Kidney (tissue), 14 donors: ENCODE data around the gene RHOT2. TPM values are rescaled to one million over a fixed set of nuclear protein-coding genes. Genes with fewer than 3 reads are reported as not detected.
A peak's percentile ranks its signal among the peaks of the same experiment; 100 is the strongest.

Source experiments
- DNase-seq, 5 donors: peaks; one replicate each; pipeline ENCODE4 v3.0.0-alpha.2; 2013 to 2020
- FAIRE-seq: peaks from 2 replicates; lab custom pipeline; 2012; peaks lifted over from hg19 to GRCh38; lab: Jason Lieb, UNC
- H3K27ac ChIP-seq, 2 donors: one replicate each; pipeline ENCODE4 v1.7.0; 2013; ENCODE audit warnings: low read depth in 2 of 2, low read length in 2 of 2, inconsistent platforms in 1 of 2
- H3K27me3 ChIP-seq: one replicate; pipeline ENCODE4 v1.7.1; 2013; ENCODE audit warnings: low read length, inconsistent platforms; ENCODE audit not compliant: control insufficient read depth, insufficient read depth
- H3K36me3 ChIP-seq, 3 donors: one replicate each; pipeline versions ENCODE4 v1.7.0 to v1.7.1; 2013; ENCODE audit warnings: low read length in 3 of 3, control low read depth in 1 of 3, inconsistent platforms in 1 of 3; ENCODE audit not compliant: insufficient read depth in 3 of 3, control insufficient read depth in 2 of 3
- H3K4me1 ChIP-seq, 3 donors: one replicate each; pipeline versions ENCODE4 v1.7.0 to v1.7.1; 2013; ENCODE audit warnings: low read length in 3 of 3, inconsistent platforms in 1 of 3, low read depth in 1 of 3; ENCODE audit not compliant: control insufficient read depth in 2 of 3, insufficient read depth in 2 of 3
- H3K4me3 ChIP-seq, 3 donors: one replicate each; pipeline versions ENCODE4 v1.7.0 to v1.8.1; 2013; ENCODE audit warnings: low read length in 3 of 3, control low read depth in 1 of 3, inconsistent platforms in 1 of 3
- H3K9ac ChIP-seq, 3 donors: one replicate each; pipeline versions ENCODE4 v1.7.0 to v1.7.1; 2013; ENCODE audit warnings: low read length in 3 of 3, control low read depth in 1 of 3, inconsistent platforms in 1 of 3
- H3K9me3 ChIP-seq, 3 donors: one replicate each; pipeline versions ENCODE4 v1.7.0 to v1.7.1; 2013; ENCODE audit warnings: low read length in 3 of 3, control low read depth in 1 of 3, inconsistent platforms in 1 of 3; ENCODE audit not compliant: control insufficient read depth in 2 of 3, insufficient read depth in 1 of 3
- intact Hi-C: fragments of 100-400 bp; cut with DNase I; formaldehyde crosslinking; loops from one replicate; pipeline ENCODE4 v1.11.1; 2022
- polyA plus RNA-seq: library from polyadenylated mRNA; stranded (reverse); fragments of 350-450 nt; fragmentation: Illumina TruSeq; extraction: RNeasy Lipid Tissue Mini Kit (QIAGEN cat#74804); gene quantifications from one replicate; pipeline ENCODE4 v1.2.3, GENCODE V29; 2014; ENCODE audit warnings: low read depth, low replicate concordance; ENCODE audit not compliant: insufficient read depth
- total RNA-seq: library from RNA; stranded (reverse); fragmentation: NEBNext Ultra II Directional; extraction: Animal tissue kit (Norgen Biotek cat#: 25700); gene quantifications from one replicate; pipeline ENCODE4 v1.2.1, GENCODE V29; 2021
- TF ChIP-seq, protein P1 (sequence below): IDR thresholded peaks from 3 replicates; pipeline ENCODE4 v1.5.1; 2012; ENCODE audit warnings: mild to moderate bottlenecking, moderate library complexity, borderline replicate concordance; ENCODE audit not compliant: insufficient read depth; ENCODE audit errors: extremely low read depth
- donor health status: control.
- donor health status: control.
- donor health status: control.
- donor health status: control.
- donor health status: control.
- donor health status: DM: yes; HTN: yes; CAD: no.
- donor health status: Normal renal cell carcinoma (clear cell type).

The RHOT2 gene
- total and polyA plus RNA-seq, 2 donors from 2014 or later = 90.5 to 117 TPM

DNA sequence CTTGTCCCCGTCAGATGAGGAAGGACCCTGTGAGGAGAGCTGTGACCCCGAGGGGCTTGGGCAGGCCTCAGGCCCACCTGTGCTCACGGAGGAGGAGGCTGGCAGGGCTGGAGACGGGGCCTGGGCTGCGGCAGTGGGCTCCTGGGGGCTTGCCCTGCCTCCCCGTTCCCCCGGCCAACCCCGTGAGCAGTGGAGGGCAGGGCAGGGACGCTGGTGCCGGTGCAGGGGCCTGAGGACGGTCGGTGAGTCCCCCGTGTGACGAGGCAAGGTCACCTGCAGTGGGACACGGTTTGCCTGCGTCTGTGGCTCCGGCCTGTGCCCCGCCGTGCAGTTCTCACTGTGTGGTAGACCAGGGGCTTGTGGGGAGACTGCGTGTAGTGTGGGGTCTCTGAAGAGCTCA is 8.3 kb upstream of the RHOT2 start:
- Histone ChIP-seq H3K36me3 (no peaks in the 10 kb centered on the region), H3K4me3 (no peak overlapping the region), H3K9ac (no peak overlapping the region), H3K27ac (no peak overlapping the region), H3K27me3 (no peaks in the 10 kb centered on the region), H3K9me3 (no peaks in the 10 kb centered on the region), H3K4me1 (peaks cover 0 to 10% (median 0%) of the 10 kb centered on the region in 3 donors)
- TF ChIP-seq, protein P1, sequence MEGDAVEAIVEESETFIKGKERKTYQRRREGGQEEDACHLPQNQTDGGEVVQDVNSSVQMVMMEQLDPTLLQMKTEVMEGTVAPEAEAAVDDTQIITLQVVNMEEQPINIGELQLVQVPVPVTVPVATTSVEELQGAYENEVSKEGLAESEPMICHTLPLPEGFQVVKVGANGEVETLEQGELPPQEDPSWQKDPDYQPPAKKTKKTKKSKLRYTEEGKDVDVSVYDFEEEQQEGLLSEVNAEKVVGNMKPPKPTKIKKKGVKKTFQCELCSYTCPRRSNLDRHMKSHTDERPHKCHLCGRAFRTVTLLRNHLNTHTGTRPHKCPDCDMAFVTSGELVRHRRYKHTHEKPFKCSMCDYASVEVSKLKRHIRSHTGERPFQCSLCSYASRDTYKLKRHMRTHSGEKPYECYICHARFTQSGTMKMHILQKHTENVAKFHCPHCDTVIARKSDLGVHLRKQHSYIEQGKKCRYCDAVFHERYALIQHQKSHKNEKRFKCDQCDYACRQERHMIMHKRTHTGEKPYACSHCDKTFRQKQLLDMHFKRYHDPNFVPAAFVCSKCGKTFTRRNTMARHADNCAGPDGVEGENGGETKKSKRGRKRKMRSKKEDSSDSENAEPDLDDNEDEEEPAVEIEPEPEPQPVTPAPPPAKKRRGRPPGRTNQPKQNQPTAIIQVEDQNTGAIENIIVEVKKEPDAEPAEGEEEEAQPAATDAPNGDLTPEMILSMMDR = no peak
- DNase-seq (no peak), FAIRE-seq (no peak)
- intact Hi-C loops = no loop called here

DNA sequence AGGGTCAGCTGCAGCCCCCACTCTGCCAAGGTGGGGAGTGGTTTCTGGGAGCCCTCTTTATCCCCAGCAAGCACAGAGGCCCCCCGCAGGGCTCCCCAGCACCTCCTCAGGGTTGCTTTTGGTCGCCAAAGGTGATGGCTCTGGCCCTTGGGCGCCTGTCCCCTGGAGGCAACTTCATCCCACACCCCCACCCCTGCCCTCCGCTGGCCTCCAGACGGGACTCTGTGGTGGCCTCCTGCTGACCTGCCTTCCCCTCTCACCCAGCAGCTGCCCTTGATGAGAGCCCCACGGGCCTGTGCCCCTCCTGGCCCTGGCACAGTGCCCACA is 7.8 kb upstream of the RHOT2 start:
- Histone ChIP-seq H3K4me3 (no peak overlapping the region), H3K9me3 (no peaks in the 10 kb centered on the region), H3K9ac (no peak overlapping the region), H3K27ac (no peak overlapping the region), H3K27me3 (no peaks in the 10 kb centered on the region), H3K4me1 (peaks cover 0 to 10% (median 0%) of the 10 kb centered on the region in 3 donors), H3K36me3 (no peaks in the 10 kb centered on the region)
- DNase-seq = no peak
- no peak for FAIRE-seq
- intact Hi-C loops = no loop called here
- TF ChIP-seq, protein P1 = no peak

DNA sequence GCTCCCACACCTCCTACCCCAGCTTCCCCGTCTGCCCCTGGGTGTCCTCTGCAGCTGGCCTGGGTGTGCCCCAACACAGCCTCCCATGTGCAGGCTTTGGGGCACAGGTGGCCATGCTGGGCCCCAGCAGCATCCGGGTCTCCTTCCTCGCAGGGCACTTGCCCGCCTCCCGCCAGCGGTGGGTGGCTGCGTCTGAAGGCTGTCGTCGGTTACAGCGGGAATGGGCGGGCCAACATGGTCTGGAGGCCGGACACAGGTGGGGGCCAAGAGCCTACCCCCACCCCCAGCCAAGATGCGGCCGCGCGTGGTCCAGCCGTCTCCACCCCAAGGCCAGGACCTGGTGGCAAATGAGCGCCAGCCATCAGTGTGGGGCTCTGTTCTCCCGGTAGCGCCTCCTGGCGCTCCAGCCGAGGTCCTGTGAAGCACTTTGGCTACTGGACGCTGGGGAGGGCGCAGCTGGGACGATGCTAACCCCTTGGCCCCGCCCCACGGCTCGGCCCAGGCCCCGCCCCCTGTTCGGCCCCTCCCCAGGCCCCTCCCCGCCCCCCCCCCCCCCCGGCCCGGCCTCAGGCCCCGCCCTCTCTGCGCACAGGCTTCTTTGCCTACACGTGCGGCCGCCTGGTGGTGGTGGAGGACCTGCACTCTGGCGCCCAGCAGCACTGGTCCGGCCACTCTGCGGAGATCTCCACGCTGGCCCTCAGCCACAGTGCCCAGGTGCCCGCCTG is 7.3 kb upstream of the RHOT2 start:
- no peaks in the 10 kb centered on the region for H3K9me3 ChIP-seq
- H3K9ac ChIP-seq = no peak overlapping the region
- no peak overlapping the region for H3K27ac ChIP-seq
- FAIRE-seq (no peak), DNase-seq (peak; percentile 89 to 98 (median 94))
- H3K36me3 ChIP-seq = no peaks in the 10 kb centered on the region
- intact Hi-C loops = no loop called here
- H3K27me3 ChIP-seq = no peaks in the 10 kb centered on the region
- H3K4me3 ChIP-seq = no peak overlapping the region
- TF ChIP-seq, protein P1 = peak; percentile 67
- H3K4me1 ChIP-seq = peaks cover 0 to 10% (median 0%) of the 10 kb centered on the region in 3 donors
